Mucosa of descending colon (tissue), 3 donors: ENCODE results near the gene CDNF. TPM values are rescaled to one million over a fixed set of nuclear protein-coding genes. Genes with fewer than 3 reads are reported as not detected.
A peak's percentile ranks its signal among the peaks of the same experiment; 100 is the strongest.

Source experiments
- ATAC-seq: fragments of 200-7000 bp; cut with Tn5 transposase; one replicate; pipeline ENCODE4 v1.9.1; 2020; ENCODE audit warnings: mild to moderate bottlenecking, moderate library complexity
- DNase-seq, 3 donors: peaks; one replicate each; pipeline ENCODE4 v3.0.0-alpha.2; 2020
- H3K36me3 ChIP-seq: fragments of 200-600 bp; one replicate; pipeline ENCODE4 v1.8.0; 2021; ENCODE audit warnings: low read depth, mild to moderate bottlenecking
- H3K4me1 ChIP-seq: fragments of 200-600 bp; one replicate; pipeline ENCODE4 v1.8.0; 2021; ENCODE audit warnings: low read depth, mild to moderate bottlenecking
- H3K4me3 ChIP-seq: fragments of 200-600 bp; one replicate; pipeline ENCODE4 v1.8.0; 2021; ENCODE audit warnings: mild to moderate bottlenecking
- H3K9me3 ChIP-seq: fragments of 200-600 bp; one replicate; pipeline ENCODE4 v1.8.0; 2021; ENCODE audit warnings: mild to moderate bottlenecking
- intact Hi-C, 2 donors: fragments of 100-400 bp; cut with DNase I in 1 of 2; cut with micrococcal nuclease in 1 of 2; formaldehyde crosslinking; loops; one replicate each; pipeline versions ENCODE4 v1.11.0 to v1.11.1; 2022; cut with DNase I, micrococcal nuclease
- total RNA-seq, 3 donors: library from RNA; stranded (reverse); fragmentation: NEBNext Ultra II Directional in 2 of 3; extraction: Animal tissue kit (Norgen Biotek cat#: 25700) in 2 of 3; gene quantifications; one replicate each; pipeline versions ENCODE4 v1.2.1 to v1.2.4, GENCODE V29; 2021 to 2023
- TF ChIP-seq, protein P1 (sequence below): fragments of 200-600 bp; IDR thresholded peaks from one replicate; pipeline ENCODE4 v1.8.0; 2022; ENCODE audit warnings: antibody characterized with exemption, mild to moderate bottlenecking
- donor health status: DM: no; HTN: no; CAD: no; lungs with moderate emphysema.
- donor health status: DM: no; HTN: no; CAD: no.
- donor health status: DM: no; HTN: yes; CAD: no.

CDNF gene
- total RNA-seq, 3 donors from 2014 or later, result 0.82 to 2.4 (median 2.2) TPM

DNA sequence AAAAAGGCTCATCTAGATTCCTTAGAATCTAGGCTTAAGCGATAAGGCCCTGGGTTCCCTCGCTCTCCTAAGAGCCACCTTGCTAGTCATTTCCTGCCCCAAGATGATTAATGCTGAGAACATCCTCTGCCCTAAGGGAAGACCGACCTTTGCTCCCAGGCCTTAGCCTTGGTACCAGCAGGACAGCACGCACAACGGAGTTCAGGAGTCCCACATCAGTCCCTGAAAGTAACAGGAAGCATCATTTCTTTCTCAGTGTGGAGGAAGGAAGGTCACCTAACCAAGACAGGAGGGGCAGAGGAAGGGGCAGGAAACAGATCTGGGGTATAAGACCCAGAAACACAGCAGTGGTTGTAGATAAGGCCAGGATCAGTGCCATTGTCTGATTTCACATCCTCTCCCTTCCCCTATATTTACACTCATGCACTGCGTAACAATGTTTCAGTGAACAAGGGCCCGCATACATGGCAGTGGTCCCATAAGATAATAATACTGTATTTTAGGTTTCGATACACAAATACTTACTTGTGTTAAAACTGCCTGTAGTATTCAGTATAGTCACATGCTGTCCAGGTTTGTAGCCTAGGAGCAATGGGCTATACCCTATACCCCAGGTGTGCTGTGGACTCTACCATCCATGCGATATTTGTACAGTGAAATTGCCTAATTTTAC, 55.0 kb downstream of the CDNF start:
- intact Hi-C loops, result no loop called here
- ATAC-seq (peak; percentile 79), DNase-seq (no peak)
- H3K4me1 ChIP-seq, result peaks cover 16% of the 10 kb centered on the region
- TF ChIP-seq, protein P1, sequence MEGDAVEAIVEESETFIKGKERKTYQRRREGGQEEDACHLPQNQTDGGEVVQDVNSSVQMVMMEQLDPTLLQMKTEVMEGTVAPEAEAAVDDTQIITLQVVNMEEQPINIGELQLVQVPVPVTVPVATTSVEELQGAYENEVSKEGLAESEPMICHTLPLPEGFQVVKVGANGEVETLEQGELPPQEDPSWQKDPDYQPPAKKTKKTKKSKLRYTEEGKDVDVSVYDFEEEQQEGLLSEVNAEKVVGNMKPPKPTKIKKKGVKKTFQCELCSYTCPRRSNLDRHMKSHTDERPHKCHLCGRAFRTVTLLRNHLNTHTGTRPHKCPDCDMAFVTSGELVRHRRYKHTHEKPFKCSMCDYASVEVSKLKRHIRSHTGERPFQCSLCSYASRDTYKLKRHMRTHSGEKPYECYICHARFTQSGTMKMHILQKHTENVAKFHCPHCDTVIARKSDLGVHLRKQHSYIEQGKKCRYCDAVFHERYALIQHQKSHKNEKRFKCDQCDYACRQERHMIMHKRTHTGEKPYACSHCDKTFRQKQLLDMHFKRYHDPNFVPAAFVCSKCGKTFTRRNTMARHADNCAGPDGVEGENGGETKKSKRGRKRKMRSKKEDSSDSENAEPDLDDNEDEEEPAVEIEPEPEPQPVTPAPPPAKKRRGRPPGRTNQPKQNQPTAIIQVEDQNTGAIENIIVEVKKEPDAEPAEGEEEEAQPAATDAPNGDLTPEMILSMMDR, result no peak
- no peaks in the 10 kb centered on the region for H3K9me3 ChIP-seq
- H3K4me3 ChIP-seq, result no peak overlapping the region
- no peaks in the 10 kb centered on the region for H3K36me3 ChIP-seq

DNA sequence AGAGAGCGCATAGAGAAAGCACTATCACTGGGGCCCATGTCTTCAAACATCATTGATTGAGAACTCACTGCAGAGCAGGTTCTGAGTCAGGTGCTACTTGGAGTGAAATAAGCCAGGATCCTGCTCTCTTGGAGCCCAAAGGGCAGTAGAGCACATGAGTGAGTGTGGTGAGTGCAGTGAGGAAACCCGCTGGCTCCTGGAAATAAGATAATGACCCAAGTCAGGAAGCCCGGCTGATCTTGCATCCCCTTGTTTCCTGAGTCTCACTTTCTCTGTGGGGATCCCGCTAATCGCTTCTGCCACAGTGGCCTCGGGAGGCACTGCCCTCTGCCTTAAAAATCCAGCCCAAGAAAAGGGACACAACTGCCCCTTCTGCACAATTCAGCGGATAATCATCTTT, 56.1 kb downstream of the CDNF start:
- DNase-seq (no peak), ATAC-seq (no peak)
- H3K36me3 ChIP-seq, result no peaks in the 10 kb centered on the region
- H3K9me3 ChIP-seq, result no peaks in the 10 kb centered on the region
- TF ChIP-seq, protein P1, result no peak
- intact Hi-C loops, result no loop called here
- H3K4me1 ChIP-seq, result peaks cover 16% of the 10 kb centered on the region
- no peak overlapping the region for H3K4me3 ChIP-seq

DNA sequence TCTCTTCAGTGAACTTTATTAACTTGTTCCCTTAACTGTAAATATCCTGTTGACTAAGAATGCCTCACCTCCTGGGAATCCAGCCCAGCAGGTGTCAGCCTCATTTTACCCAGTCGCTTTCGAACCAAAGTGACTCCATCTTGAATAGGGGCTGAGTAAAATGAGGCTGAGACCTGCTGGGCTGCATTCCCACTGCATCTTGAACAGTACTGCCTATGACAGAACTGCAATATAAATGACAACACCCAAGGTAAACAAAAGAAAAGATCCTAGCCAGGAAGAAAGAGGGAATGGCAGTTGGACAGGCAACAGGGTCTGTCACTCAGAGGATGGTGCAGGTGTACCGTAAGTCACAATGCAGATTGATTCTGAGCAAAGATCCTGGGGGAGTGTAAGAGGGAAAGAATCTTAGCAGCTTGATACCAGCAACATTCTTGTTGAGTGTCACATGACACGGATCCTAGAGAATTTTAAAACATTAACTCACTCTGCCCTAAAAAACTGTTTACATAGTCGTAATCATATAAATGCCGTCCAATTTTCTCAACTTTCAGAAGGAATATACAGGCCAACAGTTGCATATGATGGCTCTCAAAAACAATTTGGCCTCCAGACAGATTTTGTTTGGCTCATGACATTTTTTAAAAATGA, 58.7 kb downstream of the CDNF start:
- H3K4me3 ChIP-seq, result no peak overlapping the region
- no peaks in the 10 kb centered on the region for H3K36me3 ChIP-seq
- H3K4me1 ChIP-seq, result peaks cover 16% of the 10 kb centered on the region
- ATAC-seq (peak; percentile 92), DNase-seq (peak in 1 of 3 donors; percentile 47)
- TF ChIP-seq, protein P1, result no peak
- H3K9me3 ChIP-seq, result no peaks in the 10 kb centered on the region
- intact Hi-C loops, result no loop called here

GRCh38 chr10:14776546-14776945, 61.3 kb downstream of the CDNF start:
- H3K36me3 ChIP-seq, result no peaks in the 10 kb centered on the region
- TF ChIP-seq, protein P1, result no peak
- intact Hi-C loops, result no loop called here

GRCh38 chr10:14775656-14776055, 62.2 kb downstream of the CDNF start:
- ATAC-seq (no peak), DNase-seq (no peak)
- Histone ChIP-seq H3K4me1 (peaks cover 16% of the 10 kb centered on the region), H3K36me3 (no peaks in the 10 kb centered on the region), H3K9me3 (no peaks in the 10 kb centered on the region), H3K4me3 (no peak overlapping the region)
- intact Hi-C loops, result no loop called here
- TF ChIP-seq, protein P1, result no peak

More at GRCh38 chr10:14776546-14776945, 61.3 kb downstream of the CDNF start:
- no peaks in the 10 kb centered on the region for H3K9me3 ChIP-seq
- no peak overlapping the region for H3K4me3 ChIP-seq
- DNase-seq (no peak), ATAC-seq (no peak)
- H3K4me1 ChIP-seq, result peaks cover 16% of the 10 kb centered on the region
